Ishikawa (cell line): ENCODE data around the gene BMPER.

Experiments used
- CEBPB ChIP-seq: IDR thresholded peaks from 2 replicates; pipeline ENCODE4 v1.6.1; 2012
- CREB1 ChIP-seq: IDR thresholded peaks from 2 replicates; pipeline ENCODE4 v1.6.1; 2012; ENCODE audit warnings: low read depth
- EP300 ChIP-seq: IDR thresholded peaks from 2 replicates; pipeline ENCODE4 v1.6.1; 2012; ENCODE audit warnings: borderline replicate concordance
- FOXM1 ChIP-seq: IDR thresholded peaks from 2 replicates; pipeline ENCODE4 v1.6.1; 2012; ENCODE audit warnings: low read depth, borderline replicate concordance
- RAD21 ChIP-seq: IDR thresholded peaks from 2 replicates; pipeline ENCODE4 v1.6.1; 2012; ENCODE audit warnings: low read depth
- TAF1 ChIP-seq: IDR thresholded peaks from 2 replicates; pipeline ENCODE4 v1.6.1; 2012; ENCODE audit warnings: low read depth, mild to moderate bottlenecking
- TCF12 ChIP-seq: IDR thresholded peaks from 2 replicates; pipeline ENCODE4 v1.6.1; 2012; ENCODE audit warnings: low read depth
- YY1 ChIP-seq: IDR thresholded peaks from 2 replicates; pipeline ENCODE4 v1.6.1; 2012; ENCODE audit warnings: low read depth
- TF ChIP-seq, protein P1 (sequence below): IDR thresholded peaks from 2 replicates; pipeline ENCODE4 v1.6.1; 2012; ENCODE audit warnings: low read depth, mild to moderate bottlenecking
- TF ChIP-seq, protein P2 (sequence below): IDR thresholded peaks from 2 replicates; pipeline ENCODE4 v1.6.1; 2012

- no peak for TF ChIP-seq EP300
- no peak for TF ChIP-seq CEBPB
- TF ChIP-seq TAF1 = no peak
- no peak for TF ChIP-seq YY1
- TF ChIP-seq FOXM1 = no peak
- no peak for TF ChIP-seq CREB1
- TF ChIP-seq, protein P1, sequence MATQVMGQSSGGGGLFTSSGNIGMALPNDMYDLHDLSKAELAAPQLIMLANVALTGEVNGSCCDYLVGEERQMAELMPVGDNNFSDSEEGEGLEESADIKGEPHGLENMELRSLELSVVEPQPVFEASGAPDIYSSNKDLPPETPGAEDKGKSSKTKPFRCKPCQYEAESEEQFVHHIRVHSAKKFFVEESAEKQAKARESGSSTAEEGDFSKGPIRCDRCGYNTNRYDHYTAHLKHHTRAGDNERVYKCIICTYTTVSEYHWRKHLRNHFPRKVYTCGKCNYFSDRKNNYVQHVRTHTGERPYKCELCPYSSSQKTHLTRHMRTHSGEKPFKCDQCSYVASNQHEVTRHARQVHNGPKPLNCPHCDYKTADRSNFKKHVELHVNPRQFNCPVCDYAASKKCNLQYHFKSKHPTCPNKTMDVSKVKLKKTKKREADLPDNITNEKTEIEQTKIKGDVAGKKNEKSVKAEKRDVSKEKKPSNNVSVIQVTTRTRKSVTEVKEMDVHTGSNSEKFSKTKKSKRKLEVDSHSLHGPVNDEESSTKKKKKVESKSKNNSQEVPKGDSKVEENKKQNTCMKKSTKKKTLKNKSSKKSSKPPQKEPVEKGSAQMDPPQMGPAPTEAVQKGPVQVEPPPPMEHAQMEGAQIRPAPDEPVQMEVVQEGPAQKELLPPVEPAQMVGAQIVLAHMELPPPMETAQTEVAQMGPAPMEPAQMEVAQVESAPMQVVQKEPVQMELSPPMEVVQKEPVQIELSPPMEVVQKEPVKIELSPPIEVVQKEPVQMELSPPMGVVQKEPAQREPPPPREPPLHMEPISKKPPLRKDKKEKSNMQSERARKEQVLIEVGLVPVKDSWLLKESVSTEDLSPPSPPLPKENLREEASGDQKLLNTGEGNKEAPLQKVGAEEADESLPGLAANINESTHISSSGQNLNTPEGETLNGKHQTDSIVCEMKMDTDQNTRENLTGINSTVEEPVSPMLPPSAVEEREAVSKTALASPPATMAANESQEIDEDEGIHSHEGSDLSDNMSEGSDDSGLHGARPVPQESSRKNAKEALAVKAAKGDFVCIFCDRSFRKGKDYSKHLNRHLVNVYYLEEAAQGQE = no peak
- TF ChIP-seq, protein P2, sequence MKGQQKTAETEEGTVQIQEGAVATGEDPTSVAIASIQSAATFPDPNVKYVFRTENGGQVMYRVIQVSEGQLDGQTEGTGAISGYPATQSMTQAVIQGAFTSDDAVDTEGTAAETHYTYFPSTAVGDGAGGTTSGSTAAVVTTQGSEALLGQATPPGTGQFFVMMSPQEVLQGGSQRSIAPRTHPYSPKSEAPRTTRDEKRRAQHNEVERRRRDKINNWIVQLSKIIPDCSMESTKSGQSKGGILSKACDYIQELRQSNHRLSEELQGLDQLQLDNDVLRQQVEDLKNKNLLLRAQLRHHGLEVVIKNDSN = no peak
- no peak for TF ChIP-seq RAD21
- no peak for TF ChIP-seq TCF12
These were observed 35.2 kb downstream of the BMPER start for GRCh38 chr7:33940503-33940902.
